ENCODE measurements around the gene MTO1. TPM values are rescaled to one million over a fixed set of nuclear protein-coding genes. Genes with fewer than 3 reads are reported as not detected.
A peak's percentile ranks its signal among the peaks of the same experiment; 100 is the strongest.

The MTO1 gene
- 10 to 100 TPM; 17.4 to 40.8 (median 34.4) TPM for total RNA-seq

GRCh38 chr6:73461537-73462350 is at the start of gene MTO1:
Gene MTO1, plus strand, starts transcription at chr6:73461737. Its CDS starts 118 bp downstream, at chr6:73461855.
- intact Hi-C loops (cut with DNase I; ENCODE audit: low total_unique reads), result no loop called here
- TF ChIP-seq POLR2AphosphoS5 (IDR thresholded peaks at IDR 0.05) (peak; percentile 80 to 88 (median 85)), CTCF (IDR thresholded peaks at IDR 0.05) (no peak), POLR2A (IDR thresholded peaks at IDR 0.05) (peak; percentile 44)
- DNase-seq (ENCODE audit: low spot score in 2 of 2), result peak; percentile 83 to 84
- Histone ChIP-seq H3K9me3 (no peaks in the 10 kb centered on the region), H3K36me3 (peaks cover 5% of the 10 kb centered on the region), H3K27me3 (no peaks in the 10 kb centered on the region), H3K4me3 (peak within 1 kb of the TSS; percentile 82 to 95 (median 93)), H3K27ac (peak within 1 kb of the TSS; percentile 93 to 94), H3K4me1 (no peaks in the 10 kb centered on the region)

- Histone ChIP-seq H3K36me3 (no peaks in the 10 kb centered on the region), H3K27ac (no peak overlapping the region), H3K4me3 (no peak overlapping the region), H3K9me3 (no peaks in the 10 kb centered on the region), H3K27me3 (no peaks in the 10 kb centered on the region), H3K4me1 (no peaks in the 10 kb centered on the region)
- DNase-seq (ENCODE audit: low spot score in 2 of 2), result no peak
- no peak for TF ChIP-seq CTCF (IDR thresholded peaks at IDR 0.05)
- TF ChIP-seq POLR2A (IDR thresholded peaks at IDR 0.05), result no peak
- TF ChIP-seq POLR2AphosphoS5 (IDR thresholded peaks at IDR 0.05), result no peak
- intact Hi-C loops (cut with DNase I; ENCODE audit: low total_unique reads), result no loop called here
These were observed 48.4 kb upstream of the MTO1 start for GRCh38 chr6:73413102-73413501.

- TF ChIP-seq POLR2AphosphoS5 (IDR thresholded peaks at IDR 0.05) (no peak), CTCF (IDR thresholded peaks at IDR 0.05) (no peak), POLR2A (IDR thresholded peaks at IDR 0.05) (no peak)
- Histone ChIP-seq H3K4me1 (no peaks in the 10 kb centered on the region), H3K27me3 (no peaks in the 10 kb centered on the region), H3K27ac (no peak overlapping the region), H3K4me3 (no peak overlapping the region), H3K9me3 (no peaks in the 10 kb centered on the region), H3K36me3 (no peaks in the 10 kb centered on the region)
- no peak for DNase-seq (ENCODE audit: low spot score in 2 of 2)
- intact Hi-C loops (cut with DNase I; ENCODE audit: low total_unique reads), result no loop called here
These were observed 43.3 kb upstream of the MTO1 start for GRCh38 chr6:73418081-73418741.

GRCh38 chr6:73421534-73421933 is 40.0 kb upstream of the MTO1 start:
- no peaks in the 10 kb centered on the region for H3K4me1 ChIP-seq
- no peaks in the 10 kb centered on the region for H3K9me3 ChIP-seq
- H3K27me3 ChIP-seq, result no peaks in the 10 kb centered on the region
- DNase-seq (ENCODE audit: low spot score in 2 of 2), result no peak
- H3K27ac ChIP-seq, result no peak overlapping the region
- intact Hi-C loops (cut with DNase I; ENCODE audit: low total_unique reads), result no loop called here
- no peak for TF ChIP-seq POLR2A (IDR thresholded peaks at IDR 0.05)
- TF ChIP-seq POLR2AphosphoS5 (IDR thresholded peaks at IDR 0.05), result no peak
- TF ChIP-seq CTCF (IDR thresholded peaks at IDR 0.05), result no peak
- no peaks in the 10 kb centered on the region for H3K36me3 ChIP-seq
- H3K4me3 ChIP-seq, result no peak overlapping the region

- no peak for DNase-seq (ENCODE audit: low spot score in 2 of 2)
- Histone ChIP-seq H3K4me3 (no peak overlapping the region), H3K9me3 (no peaks in the 10 kb centered on the region), H3K27me3 (no peaks in the 10 kb centered on the region), H3K4me1 (no peaks in the 10 kb centered on the region), H3K27ac (no peak overlapping the region), H3K36me3 (no peaks in the 10 kb centered on the region)
- no peak for TF ChIP-seq CTCF (IDR thresholded peaks at IDR 0.05)
- no peak for TF ChIP-seq POLR2A (IDR thresholded peaks at IDR 0.05)
- no peak for TF ChIP-seq POLR2AphosphoS5 (IDR thresholded peaks at IDR 0.05)
- intact Hi-C loops (cut with DNase I; ENCODE audit: low total_unique reads), result loop anchor here (1.0 to 5.0 kb wide), 2 partner anchors 16 to 553 kb away; no protein-coding TSS in a partner anchor
These were observed 26.3 kb upstream of the MTO1 start for GRCh38 chr6:73435236-73435635.
